HG02571 (cell line): Measurements from ENCODE around the gene GP1BA.

Experiments
- ATAC-seq: cut with Tn5 transposase; IDR thresholded peaks from one replicate; pipeline ENCODE4 v1.9.1; 2021; ENCODE audit warnings: mild to moderate bottlenecking, moderate library complexity; ENCODE audit not compliant: unreplicated experiment

GP1BA gene

GRCh38 chr17:4937553-4937952 lies 5.5 kb downstream of the GP1BA start:
- no peak for ATAC-seq

- ATAC-seq: no peak
These were observed 6.0 kb downstream of the GP1BA start for GRCh38 chr17:4938069-4938491.

- ATAC-seq: no peak
These were observed 6.8 kb downstream of the GP1BA start for GRCh38 chr17:4938688-4939545.

GRCh38 chr17:4939546-4939795 lies 7.4 kb downstream of the GP1BA start:
- ATAC-seq: peak; percentile 18

GRCh38 chr17:4939796-4940554 lies 7.9 kb downstream of the GP1BA start, which contains the start of the genes RNF167 and SLC25A11:
TSS of gene RNF167 (plus strand) at chr17:4940268. CDS start at chr17:4940910, 642 bp downstream.
TSS of gene SLC25A11 (minus strand) at chr17:4940046. CDS start at chr17:4939910, 136 bp downstream.
- ATAC-seq: peak; percentile 74

- no peak for ATAC-seq
These were observed 8.7 kb downstream of the GP1BA start for GRCh38 chr17:4940555-4941318.

- ATAC-seq: no peak
These were observed 9.2 kb downstream of the GP1BA start for GRCh38 chr17:4941319-4941610.

- no peak for ATAC-seq
These were observed 10.9 kb downstream of the GP1BA start for GRCh38 chr17:4942760-4943508.

GRCh38 chr17:4944163-4944553 lies 12.1 kb downstream of the GP1BA start:
- ATAC-seq: no peak

GRCh38 chr17:4944554-4945175 lies 12.6 kb downstream of the GP1BA start:
- no peak for ATAC-seq

- ATAC-seq: no peak
These were observed 13.3 kb downstream of the GP1BA start for GRCh38 chr17:4945176-4945943.

- ATAC-seq: no peak
These were observed 13.8 kb downstream of the GP1BA start for GRCh38 chr17:4945944-4946280.

- no peak for ATAC-seq
These were observed 14.4 kb downstream of the GP1BA start for GRCh38 chr17:4946312-4946976.

- ATAC-seq: no peak
These were observed 14.9 kb downstream of the GP1BA start for GRCh38 chr17:4947010-4947410.

GRCh38 chr17:4947411-4948165 lies 15.5 kb downstream of the GP1BA start:
- peak; percentile 22 for ATAC-seq

- peak; percentile 28 for ATAC-seq
These were observed 16.3 kb downstream of the GP1BA start, which contains the start of gene PFN1 for GRCh38 chr17:4948166-4948930. TSS of gene PFN1 (minus strand) at chr17:4948530. CDS start at chr17:4948394, 136 bp downstream.

GRCh38 chr17:4948931-4949320 lies 16.8 kb downstream of the GP1BA start:
- ATAC-seq: peak; percentile 22
